HEK293 (cell line): ENCODE results near the gene ADAMTS17.

Experiments used
- CTCF ChIA-PET: fragments of 350-600 bp; formaldehyde crosslinking; extraction: SDS; loops from one replicate; lab custom pipeline; 2021; ENCODE audit warnings: antibody characterized with exemption; lab: Yijun Ruan, JAX
- POLR2A ChIA-PET: fragments of 300-600 bp; formaldehyde crosslinking; extraction: SDS; loops from one replicate; lab custom pipeline; 2020; ENCODE audit warnings: antibody characterized with exemption, inconsistent platforms; lab: Yijun Ruan, JAX
- H3K27ac ChIP-seq: fragments of 200-500 bp; sonication (Bioruptor generic); 2 replicates; pipeline ENCODE4 v1.5.1; 2014; ENCODE audit warnings: low read depth, low read length, control low read depth, inconsistent platforms; ENCODE audit errors: extremely low read depth
- H3K36me3 ChIP-seq, 2 experiments: fragments of 200-500 bp in 1 of 2; sonication (Bioruptor generic) in 1 of 2; 1 replicate in 1 of 2; 2 replicates in 1 of 2; pipeline ENCODE4 v1.5.1; 2014 to 2017; ENCODE audit warnings: inconsistent platforms in 2 of 2, low read length in 2 of 2; ENCODE audit not compliant: control insufficient read depth in 2 of 2, insufficient read depth in 1 of 2
- H3K4me1 ChIP-seq: fragments of 200-500 bp; sonication (Bioruptor generic); 2 replicates; pipeline ENCODE4 v1.5.1; 2014; ENCODE audit warnings: mild to moderate bottlenecking, low read length, inconsistent platforms; ENCODE audit not compliant: control insufficient read depth, insufficient read depth
- H3K4me3 ChIP-seq: 2 replicates; pipeline ENCODE4 v1.5.1; 2011; ENCODE audit warnings: low read depth, mild to moderate bottlenecking, control low read depth, low read length, moderate library complexity
- H3K9me3 ChIP-seq: fragments of 200-500 bp; sonication (Bioruptor generic); 2 replicates; pipeline ENCODE4 v1.5.1; 2014; ENCODE audit warnings: low read depth, low read length, inconsistent platforms; ENCODE audit not compliant: control insufficient read depth, insufficient read depth
- BCL11A ChIP-seq: fragments of 450-650 bp; formaldehyde crosslinking; IDR thresholded peaks from 2 replicates; pipeline ENCODE4 v1.5.1; 2016; ENCODE audit warnings: low read depth, missing biosample characterization, missing genetic modification characterization
- SALL2 ChIP-seq: fragments of 450-650 bp; formaldehyde crosslinking; IDR thresholded peaks from 2 replicates; pipeline ENCODE4 v1.5.0; 2017; ENCODE audit warnings: missing biosample characterization, mild to moderate bottlenecking, missing genetic modification characterization, borderline replicate concordance
- ZBTB26 ChIP-seq: fragments of 450-650 bp; formaldehyde crosslinking; optimal IDR thresholded peaks from 2 replicates; pipeline ENCODE3; 2016; ENCODE audit warnings: missing biosample characterization, mild to moderate bottlenecking, missing genetic modification characterization
- ZFHX2 ChIP-seq: fragments of 450-650 bp; formaldehyde crosslinking; conservative IDR thresholded peaks from 2 replicates; pipeline ENCODE4 v1.5.1; 2016; ENCODE audit warnings: missing biosample characterization, missing genetic modification characterization
- ZFP69B ChIP-seq: fragments of 450-650 bp; formaldehyde crosslinking; IDR thresholded peaks from 2 replicates; pipeline ENCODE4 v1.5.1; 2016; ENCODE audit warnings: missing biosample characterization, missing genetic modification characterization
- ZNF140 ChIP-seq: fragments of 450-650 bp; formaldehyde crosslinking; IDR thresholded peaks from 2 replicates; pipeline ENCODE4 v1.5.1; 2016; ENCODE audit warnings: missing biosample characterization, missing genetic modification characterization
- ZNF16 ChIP-seq: fragments of 450-650 bp; formaldehyde crosslinking; IDR thresholded peaks from 2 replicates; pipeline ENCODE4 v1.5.1; 2016; ENCODE audit warnings: low read depth, missing biosample characterization, missing genetic modification characterization
- ZNF174 ChIP-seq: fragments of 450-650 bp; formaldehyde crosslinking; IDR thresholded peaks from 2 replicates; pipeline ENCODE4 v1.5.0; 2017; ENCODE audit warnings: missing biosample characterization, mild to moderate bottlenecking, missing genetic modification characterization
- ZNF239 ChIP-seq: fragments of 450-650 bp; formaldehyde crosslinking; IDR thresholded peaks from 2 replicates; pipeline ENCODE4 v1.5.1; 2016; ENCODE audit warnings: missing biosample characterization, missing genetic modification characterization
- ZNF274 ChIP-seq, 2 experiments: fragments of 200-500 bp in 1 of 2; fragments of 450-650 bp in 1 of 2; sonication (Bioruptor generic) in 1 of 2; formaldehyde crosslinking in 1 of 2; IDR thresholded peaks; 2 replicates each; pipeline versions ENCODE4 v1.5.1 to v1.6.1; 2014 to 2016; ENCODE audit warnings: borderline replicate concordance in 1 of 2, inconsistent platforms in 1 of 2, low read length in 1 of 2, missing biosample characterization in 1 of 2, missing genetic modification characterization in 1 of 2
- ZNF391 ChIP-seq: fragments of 450-650 bp; formaldehyde crosslinking; IDR thresholded peaks from 2 replicates; pipeline ENCODE4 v1.5.1; 2016; ENCODE audit warnings: low read depth, missing biosample characterization, missing genetic modification characterization, borderline replicate concordance
- ZNF513 ChIP-seq: fragments of 450-650 bp; IDR thresholded peaks from 2 replicates; pipeline ENCODE4 v1.5.1; 2018; ENCODE audit warnings: missing biosample characterization, missing genetic modification characterization
- ZNF549 ChIP-seq: fragments of 450-650 bp; IDR thresholded peaks from 2 replicates; pipeline ENCODE4 v1.5.1; 2018; ENCODE audit warnings: missing biosample characterization, missing genetic modification characterization, mild to moderate bottlenecking, inconsistent platforms, moderate library complexity
- ZNF571 ChIP-seq: fragments of 450-650 bp; formaldehyde crosslinking; IDR thresholded peaks from 2 replicates; pipeline ENCODE4 v1.5.0; 2017; ENCODE audit warnings: missing biosample characterization, missing genetic modification characterization
- ZNF658 ChIP-seq: fragments of 450-650 bp; formaldehyde crosslinking; IDR thresholded peaks from 2 replicates; pipeline ENCODE4; 2016; ENCODE audit warnings: missing biosample characterization, missing genetic modification characterization
- ZNF785 ChIP-seq: fragments of 450-650 bp; formaldehyde crosslinking; IDR thresholded peaks from 2 replicates; pipeline ENCODE4 v1.5.1; 2016; ENCODE audit warnings: missing biosample characterization, missing genetic modification characterization
- ZNF830 ChIP-seq: fragments of 450-650 bp; IDR thresholded peaks from 2 replicates; pipeline ENCODE4 v1.5.0; 2018; ENCODE audit warnings: missing biosample characterization, missing genetic modification characterization, low read depth, mild to moderate bottlenecking, moderate library complexity
- ZNF843 ChIP-seq: fragments of 450-650 bp; formaldehyde crosslinking; IDR thresholded peaks from 2 replicates; pipeline ENCODE4 v1.5.1; 2016; ENCODE audit warnings: missing biosample characterization, missing genetic modification characterization
- TF ChIP-seq, protein P1 (sequence below): fragments of 450-650 bp; formaldehyde crosslinking; IDR thresholded peaks from 2 replicates; pipeline ENCODE4 v1.5.1; 2016; ENCODE audit warnings: missing biosample characterization, missing genetic modification characterization
- TF ChIP-seq, protein P2 (sequence below): fragments of 450-650 bp; formaldehyde crosslinking; IDR thresholded peaks from 2 replicates; pipeline ENCODE4 v1.5.1; 2016; ENCODE audit warnings: missing biosample characterization, missing genetic modification characterization
- TF ChIP-seq, protein P3 (sequence below): fragments of 450-650 bp; formaldehyde crosslinking; IDR thresholded peaks from 2 replicates; pipeline ENCODE4 v1.5.1; 2016; ENCODE audit warnings: missing biosample characterization, missing genetic modification characterization
- TF ChIP-seq, protein P4 (sequence below): fragments of 450-650 bp; formaldehyde crosslinking; IDR thresholded peaks from 2 replicates; pipeline ENCODE4 v1.5.1; 2016; ENCODE audit warnings: missing biosample characterization, missing genetic modification characterization

The ADAMTS17 gene

DNA sequence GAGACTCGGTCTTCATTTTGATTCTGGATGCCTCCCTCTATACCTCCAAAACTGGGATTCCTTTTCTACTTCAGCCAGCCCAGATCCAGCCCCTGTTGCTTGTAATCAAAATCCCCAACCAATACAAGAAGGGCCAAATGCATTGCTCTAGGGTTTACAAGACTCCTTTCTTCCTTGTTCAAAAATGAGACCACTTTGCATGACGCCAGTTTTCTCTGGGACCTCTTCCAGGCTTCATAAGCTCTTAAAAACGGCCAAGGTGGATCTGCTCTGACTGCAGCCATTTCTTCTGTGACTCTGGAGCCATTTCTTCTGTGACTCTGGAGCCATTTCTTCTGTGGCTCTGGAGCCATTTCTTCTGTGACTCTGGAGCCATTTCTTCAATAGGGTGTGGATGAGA lies 71.9 kb downstream of the ADAMTS17 start:
- Histone ChIP-seq H3K4me3 (no peak overlapping the region), H3K27ac (no peak overlapping the region)
- ChIA-PET POLR2A (no interaction called here), CTCF (interaction anchor here (0.6 kb wide), 1 partner anchor 65 kb away, joined by 3 read pairs; no protein-coding TSS in a partner anchor)
- TF ChIP-seq ZNF174 (tag by site-specific recombination) (no peak), ZNF843 (no peak), ZNF16 (tag by site-specific recombination) (no peak), ZNF391 (tag by site-specific recombination) (no peak), ZFHX2 (no peak), ZNF658 (tag by site-specific recombination) (no peak), ZBTB26 (tag by site-specific recombination) (no peak), ZNF571 (no peak), ZNF549 (no peak)
- TF ChIP-seq, protein P1, sequence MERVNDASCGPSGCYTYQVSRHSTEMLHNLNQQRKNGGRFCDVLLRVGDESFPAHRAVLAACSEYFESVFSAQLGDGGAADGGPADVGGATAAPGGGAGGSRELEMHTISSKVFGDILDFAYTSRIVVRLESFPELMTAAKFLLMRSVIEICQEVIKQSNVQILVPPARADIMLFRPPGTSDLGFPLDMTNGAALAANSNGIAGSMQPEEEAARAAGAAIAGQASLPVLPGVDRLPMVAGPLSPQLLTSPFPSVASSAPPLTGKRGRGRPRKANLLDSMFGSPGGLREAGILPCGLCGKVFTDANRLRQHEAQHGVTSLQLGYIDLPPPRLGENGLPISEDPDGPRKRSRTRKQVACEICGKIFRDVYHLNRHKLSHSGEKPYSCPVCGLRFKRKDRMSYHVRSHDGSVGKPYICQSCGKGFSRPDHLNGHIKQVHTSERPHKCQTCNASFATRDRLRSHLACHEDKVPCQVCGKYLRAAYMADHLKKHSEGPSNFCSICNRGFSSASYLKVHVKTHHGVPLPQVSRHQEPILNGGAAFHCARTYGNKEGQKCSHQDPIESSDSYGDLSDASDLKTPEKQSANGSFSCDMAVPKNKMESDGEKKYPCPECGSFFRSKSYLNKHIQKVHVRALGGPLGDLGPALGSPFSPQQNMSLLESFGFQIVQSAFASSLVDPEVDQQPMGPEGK (tag by site-specific recombination): no peak
- TF ChIP-seq, protein P2, sequence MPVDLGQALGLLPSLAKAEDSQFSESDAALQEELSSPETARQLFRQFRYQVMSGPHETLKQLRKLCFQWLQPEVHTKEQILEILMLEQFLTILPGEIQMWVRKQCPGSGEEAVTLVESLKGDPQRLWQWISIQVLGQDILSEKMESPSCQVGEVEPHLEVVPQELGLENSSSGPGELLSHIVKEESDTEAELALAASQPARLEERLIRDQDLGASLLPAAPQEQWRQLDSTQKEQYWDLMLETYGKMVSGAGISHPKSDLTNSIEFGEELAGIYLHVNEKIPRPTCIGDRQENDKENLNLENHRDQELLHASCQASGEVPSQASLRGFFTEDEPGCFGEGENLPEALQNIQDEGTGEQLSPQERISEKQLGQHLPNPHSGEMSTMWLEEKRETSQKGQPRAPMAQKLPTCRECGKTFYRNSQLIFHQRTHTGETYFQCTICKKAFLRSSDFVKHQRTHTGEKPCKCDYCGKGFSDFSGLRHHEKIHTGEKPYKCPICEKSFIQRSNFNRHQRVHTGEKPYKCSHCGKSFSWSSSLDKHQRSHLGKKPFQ (tag by site-specific recombination): no peak
- TF ChIP-seq, protein P3, sequence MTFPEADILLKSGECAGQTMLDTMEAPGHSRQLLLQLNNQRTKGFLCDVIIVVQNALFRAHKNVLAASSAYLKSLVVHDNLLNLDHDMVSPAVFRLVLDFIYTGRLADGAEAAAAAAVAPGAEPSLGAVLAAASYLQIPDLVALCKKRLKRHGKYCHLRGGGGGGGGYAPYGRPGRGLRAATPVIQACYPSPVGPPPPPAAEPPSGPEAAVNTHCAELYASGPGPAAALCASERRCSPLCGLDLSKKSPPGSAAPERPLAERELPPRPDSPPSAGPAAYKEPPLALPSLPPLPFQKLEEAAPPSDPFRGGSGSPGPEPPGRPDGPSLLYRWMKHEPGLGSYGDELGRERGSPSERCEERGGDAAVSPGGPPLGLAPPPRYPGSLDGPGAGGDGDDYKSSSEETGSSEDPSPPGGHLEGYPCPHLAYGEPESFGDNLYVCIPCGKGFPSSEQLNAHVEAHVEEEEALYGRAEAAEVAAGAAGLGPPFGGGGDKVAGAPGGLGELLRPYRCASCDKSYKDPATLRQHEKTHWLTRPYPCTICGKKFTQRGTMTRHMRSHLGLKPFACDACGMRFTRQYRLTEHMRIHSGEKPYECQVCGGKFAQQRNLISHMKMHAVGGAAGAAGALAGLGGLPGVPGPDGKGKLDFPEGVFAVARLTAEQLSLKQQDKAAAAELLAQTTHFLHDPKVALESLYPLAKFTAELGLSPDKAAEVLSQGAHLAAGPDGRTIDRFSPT (tag by site-specific recombination): no peak
- TF ChIP-seq, all 188 proteins: peak for 0
- Histone ChIP-seq H3K4me1 (no peaks in the 10 kb centered on the region), H3K36me3 (no peaks in the 10 kb centered on the region), H3K9me3 (no peaks in the 10 kb centered on the region)

DNA sequence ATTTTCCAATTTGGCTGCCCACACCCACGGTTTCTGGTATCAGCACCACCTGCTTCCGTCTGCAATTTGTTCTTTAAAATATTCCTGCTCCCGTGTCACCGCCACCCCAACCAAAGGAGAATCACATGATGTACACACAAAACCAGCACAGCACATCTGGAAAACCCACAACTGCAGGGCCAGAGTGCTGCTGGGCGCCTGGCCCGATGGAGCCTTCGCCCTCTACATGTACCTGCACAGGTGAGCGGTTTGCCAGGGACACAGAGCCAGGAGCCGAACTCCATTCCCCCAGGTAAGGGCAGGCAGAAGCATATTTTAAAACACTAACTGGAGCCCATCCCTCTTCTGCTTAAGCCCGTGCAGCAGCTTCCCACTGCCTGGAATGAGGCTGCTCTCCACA lies 75.6 kb downstream of the ADAMTS17 start:
- Histone ChIP-seq H3K36me3 (peaks cover 0 to 2% of the 10 kb centered on the region in 2 experiments; a peak in 1 of 3 replicates), H3K4me1 (no peaks in the 10 kb centered on the region), H3K27ac (no peak overlapping the region), H3K4me3 (no peak overlapping the region), H3K9me3 (no peaks in the 10 kb centered on the region)
- ChIA-PET POLR2A (no interaction called here), CTCF (no interaction called here)
- no peak for TF ChIP-seq ZNF239
- no peak for TF ChIP-seq ZFP69B
- no peak for TF ChIP-seq BCL11A (tag by site-specific recombination)
- TF ChIP-seq SALL2 (tag by site-specific recombination): no peak
- TF ChIP-seq ZNF785 (tag by site-specific recombination): no peak
- no peak for TF ChIP-seq ZNF391 (tag by site-specific recombination)
- no peak for TF ChIP-seq ZNF274 (IDR thresholded peaks at IDR 0.05; ENCODE audit: low read length)
- no peak for TF ChIP-seq ZNF274 (tag by site-specific recombination; IDR thresholded peaks at IDR 0.05; ENCODE audit: borderline replicate concordance)
- TF ChIP-seq ZNF513: no peak
- no peak for TF ChIP-seq ZNF140 (tag by site-specific recombination)
- no peak for TF ChIP-seq ZNF830 (tag by site-specific recombination)
- TF ChIP-seq, protein P4, sequence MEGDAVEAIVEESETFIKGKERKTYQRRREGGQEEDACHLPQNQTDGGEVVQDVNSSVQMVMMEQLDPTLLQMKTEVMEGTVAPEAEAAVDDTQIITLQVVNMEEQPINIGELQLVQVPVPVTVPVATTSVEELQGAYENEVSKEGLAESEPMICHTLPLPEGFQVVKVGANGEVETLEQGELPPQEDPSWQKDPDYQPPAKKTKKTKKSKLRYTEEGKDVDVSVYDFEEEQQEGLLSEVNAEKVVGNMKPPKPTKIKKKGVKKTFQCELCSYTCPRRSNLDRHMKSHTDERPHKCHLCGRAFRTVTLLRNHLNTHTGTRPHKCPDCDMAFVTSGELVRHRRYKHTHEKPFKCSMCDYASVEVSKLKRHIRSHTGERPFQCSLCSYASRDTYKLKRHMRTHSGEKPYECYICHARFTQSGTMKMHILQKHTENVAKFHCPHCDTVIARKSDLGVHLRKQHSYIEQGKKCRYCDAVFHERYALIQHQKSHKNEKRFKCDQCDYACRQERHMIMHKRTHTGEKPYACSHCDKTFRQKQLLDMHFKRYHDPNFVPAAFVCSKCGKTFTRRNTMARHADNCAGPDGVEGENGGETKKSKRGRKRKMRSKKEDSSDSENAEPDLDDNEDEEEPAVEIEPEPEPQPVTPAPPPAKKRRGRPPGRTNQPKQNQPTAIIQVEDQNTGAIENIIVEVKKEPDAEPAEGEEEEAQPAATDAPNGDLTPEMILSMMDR (tag by site-specific recombination): no peak
